Sigmoid colon (tissue), 7 donors: ENCODE results near the gene CREB3L2. TPM values are rescaled to one million over a fixed set of nuclear protein-coding genes. Genes with fewer than 3 reads are reported as not detected.
A peak's percentile ranks its signal among the peaks of the same experiment; 100 is the strongest.

Source experiments
- DNase-seq: peaks from one replicate; pipeline ENCODE4 v3.0.0-alpha.2; 2019
- H3K27ac ChIP-seq, 4 donors: fragments of 200-600 bp; sonication (generic); one replicate each; pipeline ENCODE4 v1.5.1; 2016 to 2019; ENCODE audit warnings: mild to moderate bottlenecking in 1 of 4
- H3K27me3 ChIP-seq, 3 donors: fragments of 200-600 bp; sonication (generic); one replicate each; pipeline ENCODE4 v1.5.1; 2019; ENCODE audit warnings: mild to moderate bottlenecking in 1 of 3
- H3K36me3 ChIP-seq, 4 donors: fragments of 200-600 bp; sonication (generic); one replicate each; pipeline ENCODE4 v1.5.1; 2016 to 2019
- H3K4me1 ChIP-seq, 4 donors: fragments of 200-600 bp; sonication (generic); one replicate each; pipeline ENCODE4 v1.5.1; 2017 to 2019
- H3K4me3 ChIP-seq, 4 donors: fragments of 200-600 bp; sonication (generic); one replicate each; pipeline ENCODE4 v1.5.1; 2017 to 2019; ENCODE audit warnings: mild to moderate bottlenecking in 2 of 4, moderate library complexity in 1 of 4
- H3K9me3 ChIP-seq, 4 donors: fragments of 200-600 bp in 3 of 4; sonication (generic) in 3 of 4; one replicate each; pipeline versions ENCODE4 v1.5.1 to v1.6.1; 2013 to 2019
- CTCF ChIP-seq, 4 experiments: fragments of 450-650 bp in 3 of 4; fragments of 200-600 bp in 1 of 4; IDR thresholded peaks; one replicate each; pipeline ENCODE4 v1.5.1; 2016 to 2019; ENCODE audit warnings: antibody characterized with exemption in 4 of 4, mild to moderate bottlenecking in 3 of 4, moderate library complexity in 2 of 4
- EP300 ChIP-seq, 4 donors: sonication (generic); formaldehyde crosslinking; IDR thresholded peaks; one replicate each; pipeline ENCODE4 v1.6.1; 2017; ENCODE audit warnings: antibody characterized with exemption in 4 of 4
- POLR2A ChIP-seq, 2 donors: fragments of 450-650 bp; IDR thresholded peaks; one replicate each; pipeline ENCODE4 v1.6.1; 2016; ENCODE audit warnings: antibody characterized with exemption in 2 of 2, mild to moderate bottlenecking in 2 of 2, moderate library complexity in 2 of 2
- POLR2AphosphoS5 ChIP-seq, 4 donors: sonication (generic); formaldehyde crosslinking; IDR thresholded peaks; one replicate each; pipeline ENCODE4 v1.6.1; 2017; ENCODE audit warnings: antibody characterized with exemption in 4 of 4
- WGBS, 2 donors: extraction: QIAGEN DNeasy Blood & Tissue Kit; methylation state at CpG; one replicate each; pipeline ENCODE4 v1.1.7; 2013; 5-methylcytosine and 5-hydroxymethylcytosine counted together
- intact Hi-C: fragments of 100-400 bp; cut with DNase I; formaldehyde crosslinking; loops from one replicate; pipeline ENCODE4 v1.15.1; 2023
- polyA plus RNA-seq, 3 donors: library from polyadenylated mRNA; stranded (reverse); fragments of 200-250 nt; gene quantifications; one replicate each; pipeline ENCODE4 v1.2.3, GENCODE V29; 2013
- total RNA-seq, 4 donors: library from RNA; depleted of rRNA; stranded (reverse); fragments of >200 nt; gene quantifications; one replicate each; pipeline ENCODE4 v1.1.0, GENCODE V29; 2016
- donor health status: healthy with polysubstance abuse.
- donor health status: Bipolar disorder and iron deficiency.
- donor health status: healthy.

The CREB3L2 gene
- total and polyA plus RNA-seq, 7 donors, result 3.0 to 41.3 (median 26.0) TPM

GRCh38 chr7:137962491-137962874 lies 39.4 kb downstream of the CREB3L2 start:
- peaks cover 0 to 13% (median 0%) of the 10 kb centered on the region in 4 donors for H3K36me3 ChIP-seq
- H3K9me3 ChIP-seq, result no peaks in the 10 kb centered on the region
- H3K27ac ChIP-seq, result peak overlapping the region in 2 of 4 donors; percentile 9 to 20
- 91 to 92% methylated on average over 5 of the region's 5 CpGs for WGBS, 2 donors
- no peaks in the 10 kb centered on the region for H3K27me3 ChIP-seq
- no peak overlapping the region for H3K4me3 ChIP-seq
- no peak for TF ChIP-seq EP300 (IDR thresholded peaks at IDR 0.05)
- TF ChIP-seq POLR2A (IDR thresholded peaks at IDR 0.05), result no peak
- no peak for TF ChIP-seq CTCF (IDR thresholded peaks at IDR 0.05)
- TF ChIP-seq POLR2AphosphoS5 (IDR thresholded peaks at IDR 0.05), result no peak
- H3K4me1 ChIP-seq, result peaks cover 0 to 80% (median 42%) of the 10 kb centered on the region in 4 donors
- DNase-seq, result no peak
- intact Hi-C loops, result no loop called here

DNA sequence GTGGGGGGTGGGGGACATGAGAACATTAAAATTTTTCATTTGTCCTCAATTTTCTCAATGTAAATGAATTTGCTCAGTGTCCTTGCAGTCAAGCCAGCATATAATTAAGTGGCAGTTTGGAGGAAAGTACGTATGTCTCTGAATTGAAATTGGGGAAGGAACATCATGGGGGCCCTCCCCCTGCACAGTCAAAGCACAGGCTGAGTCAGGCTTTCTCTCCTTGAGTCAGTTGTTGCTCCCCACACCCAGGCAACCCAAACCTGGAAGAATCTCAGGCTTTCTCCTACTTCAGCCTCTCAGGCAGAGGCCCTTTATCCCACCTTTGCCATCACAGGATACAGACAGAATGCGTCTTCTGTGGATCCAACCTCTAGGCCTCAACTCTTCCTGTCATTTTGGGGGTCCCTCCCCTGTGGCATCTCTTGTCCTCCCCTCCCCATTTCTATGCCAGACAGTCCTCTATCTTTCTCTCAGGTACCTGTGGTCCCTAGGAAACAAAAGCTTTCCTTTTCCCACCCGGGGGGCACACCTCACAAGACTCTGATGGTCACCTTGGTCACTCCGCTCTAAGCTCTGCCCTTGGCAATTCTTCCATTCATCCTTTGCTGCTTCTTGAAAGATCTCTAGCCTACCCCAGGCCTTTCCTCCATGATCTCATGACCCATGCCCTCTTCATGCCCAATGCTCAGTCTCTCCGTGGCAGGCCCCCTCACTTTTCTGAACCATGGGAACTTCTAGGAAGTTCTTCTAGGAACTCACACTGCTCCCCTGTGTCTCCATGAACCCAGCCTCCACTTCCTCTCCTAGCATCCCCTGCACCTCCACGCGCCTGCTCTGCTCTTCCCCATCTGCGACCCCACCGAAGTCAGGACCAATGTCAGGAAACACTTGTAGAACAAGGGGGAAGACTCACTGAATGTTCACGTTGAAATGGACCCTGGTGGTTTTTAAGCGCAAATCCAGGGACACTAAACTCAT lies 40.4 kb downstream of the CREB3L2 start:
- no peaks in the 10 kb centered on the region for H3K27me3 ChIP-seq
- intact Hi-C loops, result no loop called here
- no peaks in the 10 kb centered on the region for H3K9me3 ChIP-seq
- no peak for DNase-seq
- H3K4me1 ChIP-seq, result peaks cover 0 to 80% (median 41%) of the 10 kb centered on the region in 4 donors
- H3K27ac ChIP-seq, result peak overlapping the region in 2 of 4 donors; percentile 6 to 9
- WGBS, 2 donors, result 82 to 93% methylated on average over 11 of the region's 11 CpGs
- H3K36me3 ChIP-seq, result peaks cover 0 to 13% (median 0%) of the 10 kb centered on the region in 4 donors
- no peak for TF ChIP-seq CTCF (IDR thresholded peaks at IDR 0.05)
- TF ChIP-seq EP300 (IDR thresholded peaks at IDR 0.05), result no peak
- TF ChIP-seq POLR2AphosphoS5 (IDR thresholded peaks at IDR 0.05), result no peak
- TF ChIP-seq POLR2A (IDR thresholded peaks at IDR 0.05), result no peak
- no peak overlapping the region for H3K4me3 ChIP-seq

DNA sequence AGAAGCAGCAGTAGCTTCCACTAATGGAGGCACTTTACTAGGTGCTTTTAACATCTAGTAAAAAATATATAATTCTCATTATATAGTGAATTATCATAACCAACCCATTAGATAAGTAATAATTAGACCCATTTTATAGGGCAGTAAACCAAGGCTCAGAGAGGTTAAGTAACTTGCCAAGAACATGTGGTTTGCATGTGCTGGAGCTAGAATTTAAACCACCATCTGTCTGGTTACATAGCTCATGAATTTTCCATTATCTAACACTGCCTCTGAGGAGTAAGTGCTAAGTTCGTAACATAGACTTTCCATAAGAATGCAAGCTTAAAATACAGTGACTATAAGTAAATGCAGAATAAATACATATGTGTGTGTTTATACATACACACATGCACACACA lies 41.9 kb downstream of the CREB3L2 start:
- no peaks in the 10 kb centered on the region for H3K9me3 ChIP-seq
- no peak for DNase-seq
- peaks cover 0 to 80% (median 45%) of the 10 kb centered on the region in 4 donors for H3K4me1 ChIP-seq
- 87 to 97% methylated on average over 1 of the region's 1 CpG for WGBS, 2 donors
- peak overlapping the region in 1 of 4 donors; percentile 91 for H3K27ac ChIP-seq
- H3K27me3 ChIP-seq, result no peaks in the 10 kb centered on the region
- TF ChIP-seq CTCF (IDR thresholded peaks at IDR 0.05) (no peak), EP300 (IDR thresholded peaks at IDR 0.05) (no peak), POLR2AphosphoS5 (IDR thresholded peaks at IDR 0.05) (no peak), POLR2A (IDR thresholded peaks at IDR 0.05) (no peak)
- H3K4me3 ChIP-seq, result no peak overlapping the region
- intact Hi-C loops, result no loop called here
- H3K36me3 ChIP-seq, result peaks cover 0 to 13% (median 0%) of the 10 kb centered on the region in 4 donors

DNA sequence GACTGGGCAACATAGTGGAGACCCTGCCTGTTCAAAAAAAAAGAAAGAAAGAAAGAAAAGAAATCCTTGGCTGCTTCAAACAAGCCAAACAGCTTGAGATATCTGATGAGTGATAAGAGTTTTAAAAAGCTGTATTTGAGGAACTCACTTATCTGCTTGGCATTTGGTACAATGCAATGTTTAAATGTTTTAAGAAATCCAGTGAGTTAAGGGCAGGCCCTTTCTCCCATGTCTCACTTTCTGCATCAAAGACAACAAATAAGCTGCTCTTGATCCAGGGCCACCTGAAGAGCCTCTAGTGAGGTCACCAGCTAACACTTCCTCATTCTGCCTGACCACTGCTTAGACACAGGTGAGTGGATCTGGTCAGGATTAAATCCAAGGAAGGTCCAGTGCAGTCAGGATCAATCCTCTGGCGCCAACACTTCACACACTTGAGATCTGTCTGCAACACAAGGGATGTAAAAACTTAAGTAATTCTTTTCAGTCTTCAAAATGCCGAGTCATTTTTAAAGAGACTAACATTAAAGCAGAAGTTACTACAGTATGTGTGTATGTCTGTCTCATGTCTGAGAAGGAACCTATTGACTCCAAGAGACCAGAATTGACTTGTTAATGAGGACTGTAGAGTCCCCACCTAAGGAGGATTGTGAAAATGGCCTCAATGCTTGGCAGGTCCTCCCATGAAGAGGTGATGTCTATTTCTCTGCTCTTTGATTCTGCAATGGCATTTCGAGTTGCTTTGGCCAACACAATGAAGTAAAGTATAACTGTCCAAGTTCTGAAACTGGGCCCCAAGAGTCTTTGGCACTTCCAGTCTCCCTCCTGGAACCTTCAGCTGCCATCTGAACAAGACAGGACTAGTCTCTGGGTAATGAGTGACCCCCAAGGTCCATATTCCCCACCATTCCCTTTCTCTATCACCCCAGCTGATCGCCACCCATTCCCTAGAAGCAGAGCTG lies 43.1 kb downstream of the CREB3L2 start:
- no peak for DNase-seq
- Histone ChIP-seq H3K4me1 (peaks cover 0 to 86% (median 58%) of the 10 kb centered on the region in 4 donors), H3K36me3 (peaks cover 0 to 13% (median 0%) of the 10 kb centered on the region in 4 donors), H3K27me3 (no peaks in the 10 kb centered on the region), H3K27ac (peak overlapping the region; percentile 75 to 91 (median 84)), H3K9me3 (no peaks in the 10 kb centered on the region), H3K4me3 (no peak overlapping the region)
- intact Hi-C loops, result no loop called here
- TF ChIP-seq POLR2AphosphoS5 (IDR thresholded peaks at IDR 0.05) (no peak), POLR2A (IDR thresholded peaks at IDR 0.05) (no peak), CTCF (IDR thresholded peaks at IDR 0.05) (no peak), EP300 (IDR thresholded peaks at IDR 0.05) (no peak)
- 80 to 93% methylated on average over 4 of the region's 4 CpGs for WGBS, 2 donors
